ENCODE measurements around the gene RSL24D1.

DNA sequence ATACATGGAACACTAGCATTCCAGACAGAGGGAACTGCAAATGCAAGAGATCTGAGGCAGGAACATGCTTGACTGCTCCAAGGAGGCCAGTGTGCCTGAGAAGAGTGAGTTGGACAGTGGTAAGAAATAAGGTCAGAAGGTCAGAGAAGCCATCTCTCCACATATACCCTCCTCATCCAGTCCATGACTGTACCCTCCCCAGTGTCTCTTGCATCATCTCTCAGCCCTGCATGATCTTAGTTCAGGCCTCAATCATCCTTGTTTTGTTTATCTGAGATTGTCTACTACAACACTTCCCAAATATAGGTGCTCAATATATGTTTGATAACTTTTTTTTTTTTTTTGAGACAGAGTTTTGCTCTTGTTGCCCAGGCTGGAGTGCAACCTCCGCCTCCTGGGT, 5.5 kb upstream of the RSL24D1 start:
- TF ChIP-seq POLR2A (IDR thresholded peaks at IDR 0.05; ENCODE audit: low read depth, low read length): no peak
- TF ChIP-seq SMC3 (IDR thresholded peaks at IDR 0.05; ENCODE audit: low read depth, low read length): no peak
- TF ChIP-seq, protein P1, sequence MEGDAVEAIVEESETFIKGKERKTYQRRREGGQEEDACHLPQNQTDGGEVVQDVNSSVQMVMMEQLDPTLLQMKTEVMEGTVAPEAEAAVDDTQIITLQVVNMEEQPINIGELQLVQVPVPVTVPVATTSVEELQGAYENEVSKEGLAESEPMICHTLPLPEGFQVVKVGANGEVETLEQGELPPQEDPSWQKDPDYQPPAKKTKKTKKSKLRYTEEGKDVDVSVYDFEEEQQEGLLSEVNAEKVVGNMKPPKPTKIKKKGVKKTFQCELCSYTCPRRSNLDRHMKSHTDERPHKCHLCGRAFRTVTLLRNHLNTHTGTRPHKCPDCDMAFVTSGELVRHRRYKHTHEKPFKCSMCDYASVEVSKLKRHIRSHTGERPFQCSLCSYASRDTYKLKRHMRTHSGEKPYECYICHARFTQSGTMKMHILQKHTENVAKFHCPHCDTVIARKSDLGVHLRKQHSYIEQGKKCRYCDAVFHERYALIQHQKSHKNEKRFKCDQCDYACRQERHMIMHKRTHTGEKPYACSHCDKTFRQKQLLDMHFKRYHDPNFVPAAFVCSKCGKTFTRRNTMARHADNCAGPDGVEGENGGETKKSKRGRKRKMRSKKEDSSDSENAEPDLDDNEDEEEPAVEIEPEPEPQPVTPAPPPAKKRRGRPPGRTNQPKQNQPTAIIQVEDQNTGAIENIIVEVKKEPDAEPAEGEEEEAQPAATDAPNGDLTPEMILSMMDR (conservative IDR thresholded peaks at IDR 0.05; ENCODE audit: low read depth, low read length): no peak
- no peak for TF ChIP-seq BHLHE40 (IDR thresholded peaks at IDR 0.05; ENCODE audit: low read depth, low read length)
- TF ChIP-seq MAFK (IDR thresholded peaks at IDR 0.05; ENCODE audit: low read depth, low read length): no peak
- no peak for TF ChIP-seq CHD1 (IDR thresholded peaks at IDR 0.05; ENCODE audit: low read depth, low read length)
- TF ChIP-seq, protein P2, sequence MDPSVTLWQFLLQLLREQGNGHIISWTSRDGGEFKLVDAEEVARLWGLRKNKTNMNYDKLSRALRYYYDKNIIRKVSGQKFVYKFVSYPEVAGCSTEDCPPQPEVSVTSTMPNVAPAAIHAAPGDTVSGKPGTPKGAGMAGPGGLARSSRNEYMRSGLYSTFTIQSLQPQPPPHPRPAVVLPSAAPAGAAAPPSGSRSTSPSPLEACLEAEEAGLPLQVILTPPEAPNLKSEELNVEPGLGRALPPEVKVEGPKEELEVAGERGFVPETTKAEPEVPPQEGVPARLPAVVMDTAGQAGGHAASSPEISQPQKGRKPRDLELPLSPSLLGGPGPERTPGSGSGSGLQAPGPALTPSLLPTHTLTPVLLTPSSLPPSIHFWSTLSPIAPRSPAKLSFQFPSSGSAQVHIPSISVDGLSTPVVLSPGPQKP (IDR thresholded peaks at IDR 0.05; ENCODE audit: borderline replicate concordance, low read depth, low read length): no peak
- TF ChIP-seq MXI1 (IDR thresholded peaks at IDR 0.05; ENCODE audit: borderline replicate concordance, low read depth, low read length): no peak
- no peak for TF ChIP-seq FOS (IDR thresholded peaks at IDR 0.05; ENCODE audit: low read depth, low read length)
- no peak for TF ChIP-seq RAD21 (IDR thresholded peaks at IDR 0.05; ENCODE audit: low read length)
- TF ChIP-seq MAZ (IDR thresholded peaks at IDR 0.05; ENCODE audit: borderline replicate concordance, low read depth, low read length): no peak
- TF ChIP-seq CEBPB (IDR thresholded peaks at IDR 0.05; ENCODE audit: low read depth, low read length): 0 out of 2 replicates have a peak, but pooled peaks have one; percentile 18
- TF ChIP-seq NFE2L2 (IDR thresholded peaks at IDR 0.05; ENCODE audit: low read depth, low read length): no peak
- TF ChIP-seq RCOR1 (IDR thresholded peaks at IDR 0.05; ENCODE audit: insufficient replicate concordance, low read length): no peak

Data from IMR-90 (cell line).